NCI-H2196 (cell line): Measurements from ENCODE around the gene ZNF723.
A peak's percentile ranks its signal among the peaks of the same experiment; 100 is the strongest.
"Not testable (repeated sequence)": the region's sequence is repeated elsewhere in the genome, so short reads cannot be mapped to it uniquely, and the experiment has no call there.

Experiments
- DNase-seq: peaks from one replicate; lab custom pipeline; 2025; ENCODE audit not compliant: unreplicated experiment; lab: John Stamatoyannopoulos, UW

ZNF723 gene

GRCh38 chr19:22832031-22832762, at the start of gene ZNF723:
TSS of gene ZNF723 (plus strand) at chr19:22832291. CDS start at chr19:22832380, 89 bp downstream.
- DNase-seq, result no peak

GRCh38 chr19:22783651-22784410, 48.3 kb upstream of the ZNF723 start, which contains the start of gene ZNF99:
TSS of gene ZNF99 (minus strand) at chr19:22784151. CDS start at chr19:22784016, 135 bp downstream.
- no peak for DNase-seq

GRCh38 chr19:22792863-22793262, 39.2 kb upstream of the ZNF723 start:
- DNase-seq, result not testable (repeated sequence)

- no peak for DNase-seq
These were observed 35.1 kb upstream of the ZNF723 start for GRCh38 chr19:22797040-22797439.

- no peak for DNase-seq
These were observed 25.7 kb upstream of the ZNF723 start for GRCh38 chr19:22806418-22806817.

GRCh38 chr19:22807061-22807835, 24.8 kb upstream of the ZNF723 start:
- DNase-seq, result no peak

- DNase-seq, result no peak
These were observed 18.0 kb upstream of the ZNF723 start for GRCh38 chr19:22814124-22814523.

GRCh38 chr19:22831211-22831610, 880 bp upstream of the ZNF723 start:
- no peak for DNase-seq

- not testable (repeated sequence) for DNase-seq
These were observed 25.7 kb downstream of the ZNF723 start for GRCh38 chr19:22857713-22858320.

GRCh38 chr19:22882797-22883196, 50.7 kb downstream of the ZNF723 start:
- peak; percentile 43 for DNase-seq

- DNase-seq, result no peak
These were observed 61.8 kb downstream of the ZNF723 start for GRCh38 chr19:22893855-22894270.

GRCh38 chr19:22901431-22902130, 69.5 kb downstream of the ZNF723 start:
- DNase-seq, result no peak
